Measurements from ENCODE around the gene SMAP2. TPM values are rescaled to one million over a fixed set of nuclear protein-coding genes. Genes with fewer than 3 reads are reported as not detected.
A peak's percentile ranks its signal among the peaks of the same experiment; 100 is the strongest.

The SMAP2 gene
- total RNA-seq, 1 experiment from 2014 or later, result 8.2 TPM

DNA sequence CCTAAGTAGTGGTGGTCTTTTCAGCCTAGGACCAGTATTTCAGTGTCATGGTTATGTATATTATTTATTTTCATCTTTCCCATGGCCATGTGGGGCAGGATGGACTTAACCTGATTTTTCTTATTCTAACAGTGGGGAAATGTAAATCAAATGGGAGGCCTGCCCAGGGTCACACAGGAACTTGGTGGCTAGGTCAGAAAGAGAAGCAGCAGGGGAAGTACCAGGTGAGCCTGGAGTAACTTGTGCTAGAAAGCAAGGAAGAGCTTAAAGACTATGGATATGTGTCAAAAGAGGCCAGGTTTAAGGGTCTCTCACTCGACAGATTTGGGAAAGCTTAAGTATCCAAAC is 77.7 kb downstream of the SMAP2 start:
- H3K79me2 ChIP-seq (ENCODE audit: insufficient read depth, low read length), result no peaks in the 10 kb centered on the region; the same call in 1 of the 2 replicates
- peaks cover 15% of the 10 kb centered on the region for H3K23me2 ChIP-seq (ENCODE audit: insufficient read length, low read depth, low read length, poor library complexity, severe bottlenecking)
- no peak overlapping the region for H2BK12ac ChIP-seq (ENCODE audit: insufficient read length, low read depth, low read length)
- H2BK5ac ChIP-seq (ENCODE audit: insufficient read length, low read length), result no peak overlapping the region
- Mint-ChIP-seq H3K9me3 (peaks cover 38 to 50% of the 10 kb centered on the region in 2 experiments), H3K4me1 (peaks cover 20% of the 10 kb centered on the region in 2 experiments), H3K27me3 (ENCODE audit: low read depth) (no peaks in the 10 kb centered on the region), H3K27ac (peak overlapping the region in 1 of 3 experiments; percentile 96; a peak in 2 of 7 replicates), H3K4me3 (peak overlapping the region; percentile 82 to 88), H3K36me3 (ENCODE audit: insufficient read depth in 1 of 3, low read depth in 3 of 3) (peaks cover 38 to 56% (median 51%) of the 10 kb centered on the region in 3 experiments)
- H4K5ac ChIP-seq (ENCODE audit: insufficient read length, low read depth, low read length), result no peak overlapping the region
- H3K79me1 ChIP-seq (ENCODE audit: insufficient read depth, low read depth, low read length, poor library complexity, severe bottlenecking), result no peaks in the 10 kb centered on the region
- peaks cover 8% of the 10 kb centered on the region for H3K9me3 ChIP-seq (ENCODE audit: control insufficient read depth, low read depth, low read length)
- no peak overlapping the region for H2BK15ac ChIP-seq (ENCODE audit: low read depth, low read length)
- H2BK20ac ChIP-seq (ENCODE audit: low read depth, low read length, poor library complexity, severe bottlenecking), result no peak overlapping the region
- H3K18ac ChIP-seq (ENCODE audit: insufficient read length, low read depth, low read length), result no peak overlapping the region
- no peak overlapping the region for H3K4ac ChIP-seq (ENCODE audit: low read depth, low read length)
- no peak overlapping the region for H3T11ph ChIP-seq (ENCODE audit: low read length)
- no peaks in the 10 kb centered on the region for H3K27me3 ChIP-seq (ENCODE audit: insufficient read depth, low read length)
- peak overlapping the region; percentile 48 for H3K27ac ChIP-seq (ENCODE audit: insufficient read length, low read depth, low read length)
- no peak overlapping the region for H2BK120ac ChIP-seq (ENCODE audit: low read depth, low read length, poor library complexity, severe bottlenecking)
- peak overlapping the region; percentile 90; the same call in 1 of the 2 replicates for H3K14ac ChIP-seq (ENCODE audit: insufficient read depth, low read length)
- peak overlapping the region; percentile 77 for H3K9ac ChIP-seq (ENCODE audit: extremely low read depth, insufficient read length, low read length)
- no CpG with 5 or more reads among the region's 1 CpG for WGBS (ENCODE audit: extremely low coverage, insufficient read length, low lambda C conversion rate)
- no peak overlapping the region for H4K91ac ChIP-seq (ENCODE audit: insufficient read length, low read depth, low read length)
- H3K4me2 ChIP-seq (ENCODE audit: insufficient read depth, insufficient read length, low read length), result peak overlapping the region; percentile 90
- H2AFZ ChIP-seq (ENCODE audit: low read length), result no peak overlapping the region
- TF ChIP-seq, protein P1, sequence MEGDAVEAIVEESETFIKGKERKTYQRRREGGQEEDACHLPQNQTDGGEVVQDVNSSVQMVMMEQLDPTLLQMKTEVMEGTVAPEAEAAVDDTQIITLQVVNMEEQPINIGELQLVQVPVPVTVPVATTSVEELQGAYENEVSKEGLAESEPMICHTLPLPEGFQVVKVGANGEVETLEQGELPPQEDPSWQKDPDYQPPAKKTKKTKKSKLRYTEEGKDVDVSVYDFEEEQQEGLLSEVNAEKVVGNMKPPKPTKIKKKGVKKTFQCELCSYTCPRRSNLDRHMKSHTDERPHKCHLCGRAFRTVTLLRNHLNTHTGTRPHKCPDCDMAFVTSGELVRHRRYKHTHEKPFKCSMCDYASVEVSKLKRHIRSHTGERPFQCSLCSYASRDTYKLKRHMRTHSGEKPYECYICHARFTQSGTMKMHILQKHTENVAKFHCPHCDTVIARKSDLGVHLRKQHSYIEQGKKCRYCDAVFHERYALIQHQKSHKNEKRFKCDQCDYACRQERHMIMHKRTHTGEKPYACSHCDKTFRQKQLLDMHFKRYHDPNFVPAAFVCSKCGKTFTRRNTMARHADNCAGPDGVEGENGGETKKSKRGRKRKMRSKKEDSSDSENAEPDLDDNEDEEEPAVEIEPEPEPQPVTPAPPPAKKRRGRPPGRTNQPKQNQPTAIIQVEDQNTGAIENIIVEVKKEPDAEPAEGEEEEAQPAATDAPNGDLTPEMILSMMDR (conservative IDR thresholded peaks at IDR 0.05), result no peak
- H3K23ac ChIP-seq (ENCODE audit: insufficient read length, low read depth, low read length), result no peak overlapping the region
- H3K4me1 ChIP-seq (ENCODE audit: insufficient read depth, low read length), result no peaks in the 10 kb centered on the region; the same call in 1 of the 2 replicates
- no peaks in the 10 kb centered on the region for H4K20me1 ChIP-seq (ENCODE audit: control insufficient read depth, insufficient read depth, insufficient read length)
- H2AK5ac ChIP-seq (ENCODE audit: insufficient read length, low read length), result no peak overlapping the region
- H4K8ac ChIP-seq (replicated peaks; ENCODE audit: insufficient read length, low read depth, low read length), result no peak overlapping the region
- DNase-seq, result no peak
- H3K56ac ChIP-seq (ENCODE audit: insufficient read length, low read depth, low read length), result no peak overlapping the region

All from H9 (cell line).